MG63 (cell line): ENCODE measurements around the gene IER5L. TPM values are rescaled to one million over a fixed set of nuclear protein-coding genes. Genes with fewer than 3 reads are reported as not detected.
"Not testable (repeated sequence)": the region's sequence is repeated elsewhere in the genome, so short reads cannot be mapped to it uniquely, and the experiment has no call there.

Source experiments
- DNase-seq: peaks from one replicate; pipeline ENCODE4 v3.0.0-alpha.2; 2020
- H3K27me3 ChIP-seq: fragments of 250-450 bp; sonication (Bioruptor Pico); 2 replicates; pipeline ENCODE4 v1.5.1; 2020; ENCODE audit warnings: mild to moderate bottlenecking, moderate library complexity
- H3K36me3 ChIP-seq: fragments of 250-450 bp; sonication (Bioruptor Pico); 2 replicates; pipeline ENCODE4 v1.5.1; 2020; ENCODE audit warnings: mild to moderate bottlenecking, moderate library complexity
- H3K4me3 ChIP-seq: fragments of 250-450 bp; sonication (Bioruptor Pico); 2 replicates; pipeline ENCODE4 v1.5.1; 2020; ENCODE audit warnings: mild to moderate bottlenecking, moderate library complexity
- H3K9me3 ChIP-seq: fragments of 250-450 bp; sonication (Bioruptor Pico); 2 replicates; pipeline ENCODE4 v1.5.1; 2020; ENCODE audit warnings: mild to moderate bottlenecking, moderate library complexity
- total RNA-seq: library from RNA; depleted of rRNA; stranded (reverse); fragments of >200 nt; shearing (Covaris generic); gene quantifications from 2 replicates; pipeline ENCODE4 v1.2.3, GENCODE V29; 2014; ENCODE audit warnings: low replicate concordance

The IER5L gene
- total RNA-seq, 1 experiment from 2014 or later, result 21.7 TPM

- Histone ChIP-seq H3K27me3 (no peaks in the 10 kb centered on the region), H3K4me3 (peak overlapping the region; percentile 49), H3K36me3 (peaks cover 37% of the 10 kb centered on the region), H3K9me3 (no peaks in the 10 kb centered on the region)
- peak; percentile 97 for DNase-seq
Observed at GRCh38 chr9:129139993-129140396, 38.1 kb downstream of the IER5L start.

- Histone ChIP-seq H3K27me3 (no peaks in the 10 kb centered on the region), H3K36me3 (peaks cover 37% of the 10 kb centered on the region), H3K4me3 (peak overlapping the region; percentile 31), H3K9me3 (no peaks in the 10 kb centered on the region)
- DNase-seq, result peak; percentile 77
Observed at GRCh38 chr9:129139233-129139992, 38.6 kb downstream of the IER5L start.

GRCh38 chr9:129138476-129139232 is 39.4 kb downstream of the IER5L start:
- Histone ChIP-seq H3K9me3 (no peaks in the 10 kb centered on the region), H3K36me3 (peaks cover 30% of the 10 kb centered on the region), H3K4me3 (no peak overlapping the region), H3K27me3 (no peaks in the 10 kb centered on the region)
- peak; percentile 69 for DNase-seq

DNA sequence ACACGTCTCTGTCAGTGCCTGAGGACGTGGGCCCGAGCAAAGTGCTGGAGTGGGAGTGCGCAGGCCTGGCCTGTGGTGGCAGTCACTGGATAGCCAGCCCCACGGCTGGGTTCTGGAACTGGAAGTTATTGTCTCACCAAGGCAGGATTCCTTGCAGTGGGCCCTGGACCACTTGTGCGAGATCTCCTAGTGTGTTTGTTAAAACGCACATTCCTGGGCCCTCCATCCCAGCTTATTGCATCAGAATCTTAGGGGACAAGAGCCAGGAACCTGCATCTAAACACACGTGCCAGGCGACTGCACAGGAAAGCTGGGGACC is 40.0 kb downstream of the IER5L start:
- Histone ChIP-seq H3K36me3 (peaks cover 24% of the 10 kb centered on the region), H3K4me3 (no peak overlapping the region), H3K27me3 (no peaks in the 10 kb centered on the region), H3K9me3 (no peaks in the 10 kb centered on the region)
- no peak for DNase-seq

GRCh38 chr9:129137292-129138143 is 40.5 kb downstream of the IER5L start:
- no peaks in the 10 kb centered on the region for H3K27me3 ChIP-seq
- peaks cover 19% of the 10 kb centered on the region for H3K36me3 ChIP-seq
- DNase-seq, result no peak

GRCh38 chr9:129136446-129137035 is 41.5 kb downstream of the IER5L start:
- Histone ChIP-seq H3K4me3 (no peak overlapping the region), H3K9me3 (no peaks in the 10 kb centered on the region), H3K36me3 (peaks cover 22% of the 10 kb centered on the region), H3K27me3 (no peaks in the 10 kb centered on the region)
- no peak for DNase-seq

More at GRCh38 chr9:129137292-129138143, 40.5 kb downstream of the IER5L start:
- H3K9me3 ChIP-seq, result no peaks in the 10 kb centered on the region
- no peak overlapping the region for H3K4me3 ChIP-seq

DNA sequence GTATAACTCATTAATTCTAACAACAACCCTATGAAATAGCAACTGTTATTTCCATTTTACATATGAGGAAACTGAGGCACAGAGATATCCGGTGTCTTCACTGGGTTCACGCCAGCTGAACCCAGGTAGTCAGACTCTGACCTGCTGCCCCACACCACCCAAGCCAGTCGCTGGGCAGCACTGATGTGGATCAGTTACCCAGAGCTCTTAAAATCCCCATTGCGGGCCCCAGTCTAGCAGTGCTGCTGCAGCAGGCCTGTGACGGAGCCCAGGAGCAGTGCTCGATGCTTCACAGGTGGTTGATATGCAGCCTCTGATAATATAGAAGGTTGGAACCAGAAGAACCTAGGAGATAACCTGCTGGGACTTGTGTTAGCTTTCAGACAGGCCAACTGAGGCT is 42.6 kb downstream of the IER5L start:
- no peak for DNase-seq
- no peaks in the 10 kb centered on the region for H3K9me3 ChIP-seq
- H3K27me3 ChIP-seq, result no peaks in the 10 kb centered on the region
- peaks cover 28% of the 10 kb centered on the region for H3K36me3 ChIP-seq
- no peak overlapping the region for H3K4me3 ChIP-seq

DNA sequence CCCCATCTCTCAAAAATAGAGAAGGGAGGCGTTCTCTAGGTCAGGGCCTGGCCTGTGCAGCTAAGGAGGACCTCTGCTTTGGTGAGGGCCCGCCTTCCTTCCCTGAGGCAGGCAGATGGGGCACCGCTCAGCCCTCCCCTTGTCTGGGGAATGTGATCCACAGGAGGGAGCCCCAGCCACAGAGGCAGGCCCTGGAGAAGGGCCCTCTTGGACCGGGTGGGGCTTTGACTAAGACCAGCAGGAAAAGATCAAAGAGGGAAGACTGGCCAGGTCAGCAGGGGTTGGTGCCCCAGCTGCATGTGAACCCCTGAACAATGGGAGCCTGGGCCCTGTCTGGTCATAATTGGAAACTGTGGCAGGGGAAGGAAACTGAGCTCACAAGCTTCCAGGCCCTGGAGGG is 45.0 kb downstream of the IER5L start:
- DNase-seq, result no peak
- Histone ChIP-seq H3K4me3 (no peak overlapping the region), H3K36me3 (peaks cover 25% of the 10 kb centered on the region), H3K27me3 (no peaks in the 10 kb centered on the region), H3K9me3 (no peaks in the 10 kb centered on the region)

GRCh38 chr9:129131300-129132145 is 46.5 kb downstream of the IER5L start:
- Histone ChIP-seq H3K9me3 (no peaks in the 10 kb centered on the region), H3K27me3 (no peaks in the 10 kb centered on the region), H3K4me3 (no peak overlapping the region), H3K36me3 (peaks cover 32% of the 10 kb centered on the region)
- peak; percentile 62 for DNase-seq

- no peaks in the 10 kb centered on the region for H3K27me3 ChIP-seq
- no peak overlapping the region for H3K4me3 ChIP-seq
- H3K36me3 ChIP-seq, result peaks cover 32% of the 10 kb centered on the region
- no peaks in the 10 kb centered on the region for H3K9me3 ChIP-seq
- no peak for DNase-seq
Observed at GRCh38 chr9:129130791-129131190, 47.3 kb downstream of the IER5L start.

DNA sequence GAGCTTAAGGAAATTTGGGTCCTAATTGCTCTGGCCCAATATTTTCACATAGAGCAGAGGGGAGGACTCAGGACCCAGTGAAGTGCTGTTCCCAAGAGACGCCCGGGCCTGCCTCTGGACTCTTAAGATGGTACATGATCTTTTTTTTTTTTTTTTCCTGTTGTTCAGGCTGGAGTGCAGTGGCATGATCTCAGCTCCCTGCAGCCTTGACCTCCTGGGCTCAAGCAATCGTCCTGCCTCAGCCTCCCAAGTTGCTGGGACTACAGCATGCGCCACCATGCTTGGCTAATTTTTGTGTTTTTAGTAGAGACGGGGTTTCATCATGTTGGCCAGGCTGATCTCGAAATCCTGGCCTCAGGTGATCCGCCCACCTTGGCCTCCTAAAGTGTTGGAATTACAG is 47.8 kb downstream of the IER5L start:
- peaks cover 32% of the 10 kb centered on the region for H3K36me3 ChIP-seq
- H3K4me3 ChIP-seq, H3K9me3 ChIP-seq, DNase-seq, H3K27me3 ChIP-seq: not testable (repeated sequence)

- Histone ChIP-seq H3K4me3 (no peak overlapping the region), H3K36me3 (peaks cover 41% of the 10 kb centered on the region), H3K9me3 (no peaks in the 10 kb centered on the region), H3K27me3 (no peaks in the 10 kb centered on the region)
- DNase-seq, result no peak
Observed at GRCh38 chr9:129128689-129129088, 49.4 kb downstream of the IER5L start.

DNA sequence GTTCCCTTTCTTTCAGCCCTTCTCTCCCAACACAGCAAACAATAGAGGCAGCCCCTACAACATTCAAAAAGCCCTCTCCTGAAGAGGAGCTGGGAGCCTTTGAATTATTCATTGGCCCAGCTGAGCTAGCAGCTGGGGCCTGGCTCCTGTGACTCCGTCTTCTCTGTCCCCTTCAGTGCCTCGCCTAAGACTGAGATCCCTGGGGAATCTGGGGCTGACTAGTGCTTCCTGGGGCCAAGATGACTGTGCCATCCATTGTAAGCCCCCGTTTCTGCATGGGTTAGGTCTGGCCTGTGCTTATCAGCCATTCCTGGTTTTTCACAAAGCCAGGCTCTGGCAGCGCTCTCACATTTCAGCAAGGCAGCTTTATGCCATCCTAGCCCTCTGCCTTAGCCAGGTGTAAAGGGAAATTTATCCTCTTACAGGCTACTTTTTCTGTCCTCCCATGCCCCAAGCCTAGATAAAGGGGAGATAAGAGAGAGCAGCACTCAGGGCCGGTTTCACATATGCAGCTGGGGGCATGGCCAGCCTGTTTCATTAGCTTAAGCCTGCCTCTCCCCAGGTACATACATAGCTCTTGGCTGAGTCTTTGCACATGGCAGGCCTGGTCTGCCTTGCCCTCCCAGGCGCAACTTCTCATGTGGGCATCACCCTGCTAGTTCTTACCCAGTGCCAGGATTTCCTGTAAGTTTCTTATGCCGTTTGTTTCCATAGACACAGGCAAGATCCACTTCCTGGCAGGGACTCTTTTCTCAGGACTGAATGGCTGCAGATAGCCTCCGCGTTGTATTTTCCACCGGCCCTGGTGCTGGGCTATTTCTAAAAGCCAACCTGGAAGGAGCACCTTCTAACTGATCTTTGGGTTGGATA is 51.1 kb downstream of the IER5L start:
- no peak for DNase-seq

More for the DNA sequence above, 51.1 kb downstream of the IER5L start:
- no peaks in the 10 kb centered on the region for H3K27me3 ChIP-seq
- no peak overlapping the region for H3K4me3 ChIP-seq
- H3K36me3 ChIP-seq, result peaks cover 47% of the 10 kb centered on the region
- H3K9me3 ChIP-seq, result no peaks in the 10 kb centered on the region
